ENCODE measurements around the gene ZNF280A.
"Not testable (repeated sequence)": the region's sequence is repeated elsewhere in the genome, so short reads cannot be mapped to it uniquely, and the experiment has no call there.

DNA sequence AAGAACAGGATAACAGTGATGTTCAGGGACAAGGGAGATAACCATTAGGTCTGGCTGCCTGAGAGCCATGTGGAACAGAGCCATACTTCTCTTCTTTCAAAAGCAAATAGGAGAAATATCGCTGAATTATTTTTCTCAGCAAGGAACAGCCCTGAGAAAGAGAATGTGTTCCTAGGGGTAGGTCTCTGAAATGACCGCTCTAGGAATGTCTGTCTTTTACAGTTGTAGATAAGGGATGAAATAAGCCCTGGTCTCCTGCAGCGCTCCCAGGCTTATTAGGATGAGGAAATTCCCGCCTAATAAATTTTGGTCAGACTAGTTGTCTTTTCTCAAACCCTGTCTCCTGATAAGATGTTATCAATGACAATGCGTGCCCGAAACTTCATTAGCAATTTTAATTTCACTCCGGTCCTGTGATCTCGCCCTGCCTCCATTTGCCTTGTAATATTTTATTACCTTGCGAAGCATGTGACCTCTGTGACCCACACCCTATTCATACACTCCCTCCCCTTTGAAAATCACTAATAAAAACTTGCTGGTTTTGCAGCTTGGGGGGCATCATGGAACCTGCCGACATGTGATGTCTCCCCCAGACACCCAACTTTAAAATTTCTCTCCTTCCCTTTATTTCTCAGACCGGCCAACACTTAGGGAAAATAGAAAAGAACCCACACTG is 51.1 kb downstream of the ZNF280A start:
- not testable (repeated sequence) for TF ChIP-seq EZH2 (IDR thresholded peaks at IDR 0.05); POLR2AphosphoS5 (IDR thresholded peaks at IDR 0.05; ENCODE audit: borderline replicate concordance, low read depth, low read length); FOXP2 (optimal IDR thresholded peaks at IDR 0.05; ENCODE audit: control extremely low read depth, extremely low read length, insufficient read depth)

Data from SK-N-MC (cell line).